ENCODE results near the gene CXorf58.

DNA sequence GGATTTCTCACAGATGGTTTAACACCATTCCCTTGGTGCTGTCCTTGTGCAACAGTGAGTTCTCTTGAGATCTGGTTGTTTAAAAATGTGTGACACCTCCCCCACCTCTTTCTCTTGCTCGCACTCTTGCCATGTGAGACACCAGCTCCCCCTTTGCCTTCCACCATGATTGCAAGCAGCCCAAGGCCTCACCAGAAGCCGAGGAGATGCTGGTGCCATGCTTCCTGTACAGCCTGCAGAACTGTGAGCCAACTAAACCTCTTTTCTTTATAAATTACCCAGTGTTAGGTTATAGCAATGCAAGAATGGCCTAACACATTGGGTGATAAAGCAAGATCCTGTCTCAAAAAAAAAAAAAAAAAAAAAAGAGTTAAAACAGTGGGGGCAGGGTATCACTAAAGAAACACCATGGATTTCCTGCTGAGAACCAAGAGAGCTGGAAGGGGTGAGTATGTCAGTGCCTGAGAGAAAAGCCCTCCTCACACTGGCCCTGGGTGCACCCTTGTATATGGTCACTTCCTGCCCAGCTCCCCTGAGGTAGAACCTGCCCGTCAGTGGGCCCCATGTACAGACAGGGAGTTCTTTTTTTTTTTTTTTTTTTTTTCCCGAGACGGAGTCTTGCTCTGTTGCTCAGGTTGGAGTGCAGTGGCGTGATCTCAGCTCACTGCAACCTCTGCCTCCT lies 46.5 kb upstream of the CXorf58 start:
- TF ChIP-seq, protein P1, sequence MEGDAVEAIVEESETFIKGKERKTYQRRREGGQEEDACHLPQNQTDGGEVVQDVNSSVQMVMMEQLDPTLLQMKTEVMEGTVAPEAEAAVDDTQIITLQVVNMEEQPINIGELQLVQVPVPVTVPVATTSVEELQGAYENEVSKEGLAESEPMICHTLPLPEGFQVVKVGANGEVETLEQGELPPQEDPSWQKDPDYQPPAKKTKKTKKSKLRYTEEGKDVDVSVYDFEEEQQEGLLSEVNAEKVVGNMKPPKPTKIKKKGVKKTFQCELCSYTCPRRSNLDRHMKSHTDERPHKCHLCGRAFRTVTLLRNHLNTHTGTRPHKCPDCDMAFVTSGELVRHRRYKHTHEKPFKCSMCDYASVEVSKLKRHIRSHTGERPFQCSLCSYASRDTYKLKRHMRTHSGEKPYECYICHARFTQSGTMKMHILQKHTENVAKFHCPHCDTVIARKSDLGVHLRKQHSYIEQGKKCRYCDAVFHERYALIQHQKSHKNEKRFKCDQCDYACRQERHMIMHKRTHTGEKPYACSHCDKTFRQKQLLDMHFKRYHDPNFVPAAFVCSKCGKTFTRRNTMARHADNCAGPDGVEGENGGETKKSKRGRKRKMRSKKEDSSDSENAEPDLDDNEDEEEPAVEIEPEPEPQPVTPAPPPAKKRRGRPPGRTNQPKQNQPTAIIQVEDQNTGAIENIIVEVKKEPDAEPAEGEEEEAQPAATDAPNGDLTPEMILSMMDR (IDR thresholded peaks at IDR 0.05), result no peak
- TF ChIP-seq POLR2AphosphoS5 (IDR thresholded peaks at IDR 0.05), result no peak
